ENCODE results near the gene ICAM2.

Gene ICAM2

DNA sequence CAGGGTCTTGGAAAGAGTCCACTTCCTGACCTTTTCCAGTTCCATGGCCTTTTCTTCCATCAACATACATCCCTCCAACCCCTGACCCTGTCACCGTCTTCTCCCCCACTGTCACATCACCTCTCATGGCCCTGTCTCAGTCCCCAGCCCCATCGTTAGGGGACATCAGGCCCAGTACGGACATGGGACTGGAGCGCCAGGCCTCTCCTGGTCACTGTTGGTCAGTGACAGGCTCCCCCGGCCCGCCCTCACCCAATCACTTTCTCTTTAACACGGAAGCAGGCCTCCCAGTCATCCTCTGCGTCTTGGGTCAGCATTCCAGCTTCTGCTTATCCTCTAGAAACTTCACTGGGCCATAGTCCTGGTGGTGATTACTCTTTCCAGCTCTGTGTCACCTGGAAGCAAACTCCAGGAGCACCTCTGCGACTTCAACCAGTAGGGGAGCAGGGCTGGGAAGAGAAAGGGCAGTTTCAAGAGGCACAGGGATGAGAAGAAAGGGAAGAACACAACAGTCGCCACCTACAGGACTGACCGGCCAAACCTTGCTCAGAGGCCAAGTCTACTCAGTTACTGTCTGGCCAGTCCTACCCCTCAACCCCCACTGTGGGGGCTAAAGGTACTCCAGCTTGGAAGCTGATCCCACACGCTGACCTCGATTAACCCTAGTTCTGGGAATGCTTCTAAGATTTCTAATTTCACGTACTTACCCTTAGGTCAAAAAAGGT is 15.9 kb upstream of the ICAM2 start:
- H3K79me2 ChIP-seq (ENCODE audit: insufficient read depth, low read depth), result no peaks in the 10 kb centered on the region
- H3K27ac ChIP-seq, result no peak overlapping the region
- TF ChIP-seq, protein P1, sequence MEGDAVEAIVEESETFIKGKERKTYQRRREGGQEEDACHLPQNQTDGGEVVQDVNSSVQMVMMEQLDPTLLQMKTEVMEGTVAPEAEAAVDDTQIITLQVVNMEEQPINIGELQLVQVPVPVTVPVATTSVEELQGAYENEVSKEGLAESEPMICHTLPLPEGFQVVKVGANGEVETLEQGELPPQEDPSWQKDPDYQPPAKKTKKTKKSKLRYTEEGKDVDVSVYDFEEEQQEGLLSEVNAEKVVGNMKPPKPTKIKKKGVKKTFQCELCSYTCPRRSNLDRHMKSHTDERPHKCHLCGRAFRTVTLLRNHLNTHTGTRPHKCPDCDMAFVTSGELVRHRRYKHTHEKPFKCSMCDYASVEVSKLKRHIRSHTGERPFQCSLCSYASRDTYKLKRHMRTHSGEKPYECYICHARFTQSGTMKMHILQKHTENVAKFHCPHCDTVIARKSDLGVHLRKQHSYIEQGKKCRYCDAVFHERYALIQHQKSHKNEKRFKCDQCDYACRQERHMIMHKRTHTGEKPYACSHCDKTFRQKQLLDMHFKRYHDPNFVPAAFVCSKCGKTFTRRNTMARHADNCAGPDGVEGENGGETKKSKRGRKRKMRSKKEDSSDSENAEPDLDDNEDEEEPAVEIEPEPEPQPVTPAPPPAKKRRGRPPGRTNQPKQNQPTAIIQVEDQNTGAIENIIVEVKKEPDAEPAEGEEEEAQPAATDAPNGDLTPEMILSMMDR (conservative IDR thresholded peaks at IDR 0.05; ENCODE audit: low read depth, low read length), result no peak
- H3K36me3 ChIP-seq (ENCODE audit: insufficient read depth), result no peaks in the 10 kb centered on the region
- no peak overlapping the region for H3K4me3 ChIP-seq (IDR thresholded peaks at IDR 0.05; ENCODE audit: insufficient read depth, low read depth, low read length)
- no peak overlapping the region for H3K4me2 ChIP-seq
- H3K9ac ChIP-seq, result no peak overlapping the region
- peaks cover 6% of the 10 kb centered on the region for H3K4me1 ChIP-seq (ENCODE audit: low read depth, poor library complexity, severe bottlenecking)
- H2AFZ ChIP-seq (ENCODE audit: low read depth), result no peak overlapping the region
- no peaks in the 10 kb centered on the region for H3K27me3 ChIP-seq (ENCODE audit: insufficient read depth, low read depth)
- no peaks in the 10 kb centered on the region for H4K20me1 ChIP-seq (ENCODE audit: insufficient read depth)

DNA sequence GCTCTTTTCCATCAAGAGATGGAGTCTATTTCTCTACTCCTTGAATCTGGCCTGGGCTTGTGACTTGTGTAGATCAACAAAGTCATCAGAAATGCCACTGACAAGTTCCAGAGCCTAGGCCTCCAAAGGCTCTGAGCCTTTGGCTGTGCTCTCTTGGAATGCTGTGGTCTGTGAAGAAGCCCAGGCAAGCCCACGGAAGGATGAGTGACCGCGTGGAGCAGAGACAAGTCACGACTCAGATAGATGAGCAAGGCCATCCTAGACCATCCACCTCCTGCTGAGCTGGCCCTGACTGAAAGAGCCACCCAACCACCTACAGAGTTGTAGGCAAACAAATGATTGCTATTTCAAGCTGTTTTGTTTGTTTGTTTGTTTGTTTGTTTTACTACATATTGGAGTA is 11.6 kb upstream of the ICAM2 start:
- no peak overlapping the region for H3K4me3 ChIP-seq (IDR thresholded peaks at IDR 0.05; ENCODE audit: insufficient read depth, low read depth, low read length)
- no peaks in the 10 kb centered on the region for H3K79me2 ChIP-seq (ENCODE audit: insufficient read depth, low read depth)
- TF ChIP-seq, protein P1 (conservative IDR thresholded peaks at IDR 0.05; ENCODE audit: low read depth, low read length), result no peak

DNA sequence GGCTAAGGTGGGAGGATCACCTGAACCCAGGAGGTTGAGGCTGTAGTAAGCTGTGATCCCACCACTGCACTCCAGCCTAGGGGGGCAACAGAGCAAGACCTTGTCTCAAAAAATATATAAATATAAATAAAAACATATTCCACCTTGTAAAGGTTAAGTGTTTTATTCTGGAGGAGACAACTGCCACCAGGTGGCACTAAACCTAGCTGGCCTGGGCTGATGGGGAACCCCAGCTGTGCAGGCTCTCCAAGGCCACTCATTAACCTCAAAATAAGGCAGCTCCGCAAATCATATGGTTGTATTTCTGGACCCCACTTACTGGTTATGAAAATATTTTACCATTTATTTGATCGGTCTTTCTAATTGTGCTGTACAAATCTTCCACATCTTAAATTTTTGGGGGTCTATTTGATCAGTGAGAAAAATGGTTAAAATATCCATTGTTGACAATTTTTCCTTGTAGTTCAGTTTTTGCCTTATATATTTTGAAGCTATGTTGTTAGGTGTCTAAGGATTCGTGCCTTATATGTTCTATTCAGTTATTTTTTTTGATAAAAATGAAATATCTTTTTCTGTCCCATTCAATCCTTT is 8.5 kb upstream of the ICAM2 start:
- Histone ChIP-seq H3K36me3 (ENCODE audit: insufficient read depth) (no peaks in the 10 kb centered on the region), H2AFZ (ENCODE audit: low read depth) (no peak overlapping the region), H3K4me3 (IDR thresholded peaks at IDR 0.05; ENCODE audit: insufficient read depth, low read depth, low read length) (no peak overlapping the region), H3K27ac (no peak overlapping the region), H3K4me1 (ENCODE audit: low read depth, poor library complexity, severe bottlenecking) (peaks cover 27% of the 10 kb centered on the region), H3K79me2 (ENCODE audit: insufficient read depth, low read depth) (no peaks in the 10 kb centered on the region), H4K20me1 (ENCODE audit: insufficient read depth) (no peaks in the 10 kb centered on the region), H3K9ac (no peak overlapping the region), H3K27me3 (ENCODE audit: insufficient read depth, low read depth) (no peaks in the 10 kb centered on the region), H3K4me2 (0 out of 2 replicates have a peak overlapping the region, but pooled peaks have one; percentile 9)
- TF ChIP-seq, protein P1 (conservative IDR thresholded peaks at IDR 0.05; ENCODE audit: low read depth, low read length), result peak; percentile 87

More for the DNA sequence above, 11.6 kb upstream of the ICAM2 start:
- H3K36me3 ChIP-seq (ENCODE audit: insufficient read depth), result no peaks in the 10 kb centered on the region
- H2AFZ ChIP-seq (ENCODE audit: low read depth), result no peak overlapping the region
- no peak overlapping the region for H3K9ac ChIP-seq
- no peak overlapping the region for H3K27ac ChIP-seq
- no peak overlapping the region for H3K4me2 ChIP-seq
- H3K27me3 ChIP-seq (ENCODE audit: insufficient read depth, low read depth), result no peaks in the 10 kb centered on the region
- H3K4me1 ChIP-seq (ENCODE audit: low read depth, poor library complexity, severe bottlenecking), result peaks cover 16% of the 10 kb centered on the region
- no peaks in the 10 kb centered on the region for H4K20me1 ChIP-seq (ENCODE audit: insufficient read depth)

DNA sequence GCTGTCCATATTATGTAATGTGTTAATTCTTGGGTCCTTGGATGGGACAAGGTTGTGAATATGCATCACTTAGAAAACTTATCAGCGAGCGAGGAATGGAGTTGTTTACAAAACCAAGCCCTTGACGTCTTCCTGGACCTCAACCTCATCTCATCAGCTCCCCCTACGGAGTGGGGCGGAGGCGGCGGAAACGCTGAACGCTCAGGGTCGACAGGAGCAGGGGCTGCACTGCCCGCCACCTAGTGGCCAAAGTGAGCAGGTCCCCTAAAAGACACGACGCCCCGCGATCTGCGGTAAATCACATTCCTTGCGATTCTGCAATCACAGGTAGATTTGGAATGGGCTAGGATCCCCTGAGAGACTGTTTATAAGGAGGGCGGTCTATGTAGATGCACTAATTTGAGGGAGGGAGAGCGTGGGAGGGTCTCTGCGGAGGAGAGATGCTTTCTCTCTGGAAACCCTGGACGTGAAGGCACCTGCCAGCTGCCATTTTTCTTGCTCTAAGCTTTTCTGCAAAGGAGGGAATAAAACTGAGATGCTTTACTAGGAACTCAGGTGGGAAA is 5.4 kb upstream of the ICAM2 start:
- H3K27me3 ChIP-seq (ENCODE audit: insufficient read depth, low read depth), result no peaks in the 10 kb centered on the region
- H3K4me2 ChIP-seq, result peak overlapping the region; percentile 35
- H3K4me1 ChIP-seq (ENCODE audit: low read depth, poor library complexity, severe bottlenecking), result peaks cover 36% of the 10 kb centered on the region
- peak overlapping the region; percentile 4; the same call in 1 of the 2 replicates for H3K9ac ChIP-seq
- no peaks in the 10 kb centered on the region for H3K79me2 ChIP-seq (ENCODE audit: insufficient read depth, low read depth)
- H2AFZ ChIP-seq (ENCODE audit: low read depth), result peak overlapping the region; percentile 60
- H4K20me1 ChIP-seq (ENCODE audit: insufficient read depth), result no peaks in the 10 kb centered on the region
- H3K4me3 ChIP-seq (IDR thresholded peaks at IDR 0.05; ENCODE audit: insufficient read depth, low read depth, low read length), result no peak overlapping the region
- no peaks in the 10 kb centered on the region for H3K36me3 ChIP-seq (ENCODE audit: insufficient read depth)
- TF ChIP-seq, protein P1 (conservative IDR thresholded peaks at IDR 0.05; ENCODE audit: low read depth, low read length), result peak; percentile 99
- no peak overlapping the region for H3K27ac ChIP-seq
